ENCODE data around the gene CBX7. TPM values are rescaled to one million over a fixed set of nuclear protein-coding genes. Genes with fewer than 3 reads are reported as not detected.
"Not testable (repeated sequence)": the region's sequence is repeated elsewhere in the genome, so short reads cannot be mapped to it uniquely, and the experiment has no call there.

Gene CBX7
- total RNA-seq, 1 donor from 2014 or later = 5.8 TPM

DNA sequence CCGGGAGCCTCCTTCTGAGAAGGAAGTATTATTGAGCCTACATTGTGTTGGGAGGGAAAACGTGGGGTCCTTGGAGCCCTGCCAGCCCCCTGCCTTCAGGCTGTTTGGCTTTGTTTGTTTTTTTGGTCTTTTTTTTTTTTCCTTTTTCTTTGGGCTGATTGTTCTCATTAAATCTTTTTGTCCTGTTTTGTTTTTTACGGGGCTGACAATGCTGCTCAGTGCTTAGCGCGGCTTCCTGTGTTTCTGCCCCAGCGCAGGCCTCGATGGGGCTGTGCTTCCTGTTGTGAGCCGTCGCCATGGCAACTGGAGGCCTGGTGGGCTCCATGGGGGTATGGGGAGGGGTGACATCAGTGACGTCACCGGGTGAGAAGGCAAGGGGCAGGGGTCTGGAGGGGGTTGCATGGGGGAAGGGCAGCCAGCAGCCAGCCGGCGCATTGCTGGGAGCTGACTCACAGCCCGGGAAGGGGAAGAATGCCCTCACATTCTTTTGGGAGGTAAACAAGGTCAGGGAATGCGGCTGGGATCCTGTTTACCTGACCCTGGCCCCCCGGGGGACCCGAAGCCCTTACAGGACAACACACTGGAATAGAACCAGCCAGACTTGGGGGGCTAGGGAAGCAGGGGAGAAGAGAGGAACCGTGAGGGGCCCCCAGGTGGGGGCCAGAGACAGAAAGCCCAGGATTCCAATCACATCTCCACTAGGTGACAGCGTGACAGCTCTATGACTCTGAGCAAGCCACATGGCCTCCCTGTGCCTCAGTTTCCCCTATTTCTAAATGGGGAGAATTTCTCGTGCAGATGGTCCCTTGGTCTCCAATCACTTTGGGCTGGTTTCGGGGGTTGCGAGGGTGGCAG is 22.2 kb upstream of the CBX7 start:
- peak; percentile 100 for DNase-seq (ENCODE audit: low read depth in 2 of 2)

DNA sequence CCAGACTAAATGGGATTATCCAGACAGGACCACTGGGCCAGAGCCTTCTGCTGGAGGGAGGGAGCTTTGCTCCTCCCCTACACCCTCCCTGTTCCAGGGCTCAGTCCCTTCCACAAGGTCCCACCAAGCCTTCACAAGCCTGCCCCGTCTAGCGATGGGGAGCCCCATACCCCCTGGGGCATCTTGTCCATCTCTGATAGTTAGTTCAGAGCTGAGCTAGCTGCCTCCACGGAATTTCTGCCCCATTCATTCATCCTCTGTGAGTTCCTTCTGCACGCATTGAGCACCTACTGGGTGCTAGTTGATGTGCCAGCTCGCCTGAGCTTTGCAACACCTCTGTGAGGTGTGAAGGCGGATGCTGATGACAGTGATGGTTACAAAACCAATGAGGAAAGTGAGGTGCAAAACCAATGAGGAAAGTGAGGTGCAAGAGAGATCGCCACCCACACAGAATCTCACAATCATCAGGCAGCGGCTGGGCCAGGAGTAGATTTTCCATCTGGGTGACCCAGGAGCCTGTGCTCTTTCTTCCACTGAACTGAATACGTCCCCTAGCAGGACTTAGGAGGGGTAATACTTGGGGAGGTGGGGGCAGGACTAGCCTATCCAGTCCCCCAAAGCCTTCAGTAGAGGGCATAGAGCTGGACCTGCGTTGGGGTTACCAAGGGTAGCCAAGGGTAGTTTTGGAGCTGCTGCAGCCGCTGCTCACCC is 21.5 kb upstream of the CBX7 start:
- DNase-seq (ENCODE audit: low read depth in 2 of 2) = peak in 1 of 2 donors; percentile 28

DNA sequence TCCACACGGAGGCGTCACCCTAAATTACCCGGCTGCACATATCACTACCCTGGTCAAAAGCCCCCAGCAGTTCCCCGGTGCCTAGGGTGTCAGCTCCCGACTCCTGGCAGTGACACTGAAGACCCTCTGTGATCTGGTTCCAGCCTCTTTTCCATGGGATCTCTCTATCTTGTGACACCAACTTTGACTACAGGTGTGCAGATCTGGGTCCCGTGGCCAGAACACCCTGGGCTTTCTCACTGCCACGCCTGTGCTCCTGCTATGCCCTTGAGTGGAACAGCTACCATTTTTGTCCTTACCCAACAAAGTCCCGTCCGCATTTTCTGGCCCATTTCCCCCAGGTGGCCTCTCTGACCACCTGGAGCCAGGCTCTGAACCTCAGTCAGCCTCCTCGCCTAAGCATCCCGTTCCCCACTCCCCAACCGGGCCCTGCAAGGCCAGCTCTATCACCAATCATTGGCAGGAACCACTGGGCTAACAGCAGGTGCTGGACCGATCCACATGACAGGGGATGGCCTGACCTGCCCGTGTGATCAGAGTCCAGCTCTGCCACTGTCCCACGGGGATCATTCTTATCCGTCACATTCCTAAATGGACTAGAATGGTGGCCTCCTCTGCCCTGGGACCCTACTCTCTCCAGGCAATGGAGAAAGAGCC is 20.7 kb upstream of the CBX7 start:
- DNase-seq (ENCODE audit: low read depth in 2 of 2) = peak in 1 of 2 donors; percentile 33

DNA sequence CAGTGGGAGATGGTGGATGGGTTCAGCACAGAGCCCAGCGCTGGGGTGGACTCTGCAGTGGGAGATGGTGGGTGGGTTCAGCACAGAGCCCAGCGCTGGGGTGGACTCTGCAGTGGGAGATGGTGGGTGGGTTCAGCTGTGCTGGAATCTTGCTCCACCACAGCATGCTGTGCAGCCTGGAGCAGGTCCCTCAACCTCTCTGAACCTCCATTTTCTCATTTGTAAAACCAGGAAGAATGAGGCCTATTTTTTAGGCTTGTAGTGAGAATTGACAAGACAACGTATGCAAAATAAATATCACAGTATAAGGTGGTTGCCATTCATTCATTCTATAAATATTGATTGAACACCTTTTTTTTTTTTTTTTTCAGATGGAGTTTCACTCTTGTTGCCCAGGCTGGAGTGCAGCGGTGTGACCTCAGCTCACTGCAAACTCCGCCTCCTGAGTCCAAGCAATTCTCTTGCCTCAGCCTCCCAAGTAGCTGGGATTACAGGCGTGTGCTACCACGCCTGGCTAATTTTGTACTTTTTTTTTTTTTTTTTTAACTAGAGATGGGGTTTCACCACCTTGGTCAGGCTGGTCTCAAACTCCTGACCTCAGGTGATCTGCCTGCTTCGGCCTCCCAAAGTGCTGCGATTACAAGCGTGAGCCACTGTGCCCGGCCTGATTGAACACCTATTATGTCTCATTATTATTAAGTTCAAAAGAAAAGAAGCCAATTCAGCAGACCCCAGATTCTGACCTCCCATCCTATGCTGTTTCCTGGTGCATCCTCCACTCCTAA is 20.0 kb upstream of the CBX7 start:
- not testable (repeated sequence) for DNase-seq (ENCODE audit: low read depth in 2 of 2)

DNA sequence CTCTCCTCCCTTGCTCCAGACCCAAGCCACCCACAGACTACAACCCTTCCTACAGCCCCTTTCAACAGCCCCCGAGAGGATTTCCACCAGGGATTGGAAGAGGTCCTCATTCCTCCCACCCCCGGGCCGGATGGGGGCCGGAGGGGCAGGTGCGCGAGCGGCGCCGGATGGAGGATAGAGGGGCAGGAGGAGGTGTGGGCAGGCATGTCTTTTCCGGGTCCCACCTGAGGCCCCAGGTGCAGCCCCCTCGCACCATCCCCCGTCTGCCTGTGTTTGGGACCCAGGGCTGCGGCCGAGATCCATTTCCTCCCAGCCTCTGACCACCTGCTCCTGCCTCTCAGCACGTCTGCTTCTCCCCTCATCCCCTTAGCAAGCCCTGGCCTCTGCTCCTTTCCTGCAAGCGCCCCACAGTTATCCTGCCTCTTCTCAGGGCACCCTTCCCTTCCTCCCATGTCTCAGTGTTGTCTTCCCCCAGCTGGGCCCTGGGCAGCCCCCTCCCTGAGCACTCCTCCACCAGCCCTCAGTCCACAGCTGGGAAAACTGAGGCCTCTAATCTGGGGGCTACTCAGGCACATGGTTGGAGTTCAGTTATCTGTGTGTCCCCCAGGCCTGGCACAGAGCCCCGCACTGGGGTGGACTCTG is 19.3 kb upstream of the CBX7 start:
- no peak for DNase-seq (ENCODE audit: low read depth in 2 of 2)

DNA sequence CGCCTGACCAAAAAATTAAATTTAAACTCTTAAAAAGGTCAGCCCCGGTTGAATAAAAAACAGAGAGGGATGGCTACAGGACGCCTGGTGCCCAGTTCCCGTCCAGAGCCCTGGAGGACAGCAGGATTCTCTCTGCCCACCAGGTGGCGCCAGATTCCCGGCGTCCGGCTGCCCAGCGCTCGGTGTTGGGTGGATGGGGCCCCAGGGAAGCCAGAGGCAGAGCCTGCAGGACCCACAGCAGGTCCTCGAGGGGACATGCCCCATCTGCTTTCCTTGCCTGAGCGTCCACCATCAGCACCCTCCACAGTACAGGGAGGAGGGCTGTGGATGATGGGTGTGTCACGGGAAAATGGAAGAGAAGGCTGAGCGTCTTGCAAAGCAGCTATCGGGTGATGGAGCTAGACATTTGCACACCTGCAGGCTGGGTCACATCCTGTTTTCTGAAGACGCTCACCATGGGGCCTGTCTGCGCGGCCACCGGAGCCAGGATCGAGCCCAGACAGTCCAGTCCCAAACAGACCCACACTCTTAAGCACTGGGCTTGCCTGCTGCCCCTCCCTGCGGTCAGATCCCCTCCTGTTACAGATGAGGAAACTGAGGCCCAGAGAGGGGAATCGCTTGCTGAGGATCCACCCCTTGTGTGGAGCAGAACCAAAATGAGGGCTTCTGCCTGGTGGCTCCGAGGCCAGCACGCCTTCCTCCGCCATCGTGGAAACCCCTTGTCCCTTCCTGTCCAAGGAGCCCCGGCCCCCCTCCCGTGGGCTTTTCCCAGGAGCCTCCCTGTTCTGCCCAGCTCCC is 18.5 kb upstream of the CBX7 start:
- peak; percentile 72 to 84 for DNase-seq (ENCODE audit: low read depth in 2 of 2)

DNA sequence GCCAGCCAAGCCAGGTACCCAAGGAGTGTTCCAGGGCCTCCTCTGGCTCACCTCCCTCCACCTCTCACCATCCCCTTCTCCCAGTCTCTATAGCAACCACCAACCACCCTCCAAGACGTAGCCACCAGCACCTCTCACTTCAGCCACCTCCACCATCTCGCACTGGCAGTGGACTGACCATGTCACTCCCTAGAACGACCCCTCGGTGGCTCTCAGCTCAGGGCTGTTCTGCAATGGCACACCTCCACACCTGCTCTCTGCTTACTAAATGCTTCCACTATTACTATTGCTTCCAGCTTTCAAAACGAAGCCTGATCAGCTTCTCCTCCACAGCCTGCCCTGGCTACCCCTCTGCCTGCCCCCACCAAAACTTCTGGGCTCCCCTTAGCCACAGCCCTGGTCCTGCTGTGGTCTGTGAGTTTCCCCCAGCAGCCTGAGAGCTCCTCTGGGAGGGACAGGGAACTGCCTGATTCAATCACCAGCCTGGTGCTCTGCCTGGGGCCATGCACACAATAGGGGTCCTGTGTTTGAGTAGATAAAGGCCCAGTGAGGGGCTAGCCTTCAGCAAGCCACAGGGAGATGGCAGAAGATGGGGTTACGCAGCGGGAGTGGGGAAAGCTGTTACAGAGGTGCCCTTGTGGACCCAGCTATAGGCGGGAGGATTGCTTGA is 17.5 kb upstream of the CBX7 start:
- DNase-seq (ENCODE audit: low read depth in 2 of 2) = no peak

DNA sequence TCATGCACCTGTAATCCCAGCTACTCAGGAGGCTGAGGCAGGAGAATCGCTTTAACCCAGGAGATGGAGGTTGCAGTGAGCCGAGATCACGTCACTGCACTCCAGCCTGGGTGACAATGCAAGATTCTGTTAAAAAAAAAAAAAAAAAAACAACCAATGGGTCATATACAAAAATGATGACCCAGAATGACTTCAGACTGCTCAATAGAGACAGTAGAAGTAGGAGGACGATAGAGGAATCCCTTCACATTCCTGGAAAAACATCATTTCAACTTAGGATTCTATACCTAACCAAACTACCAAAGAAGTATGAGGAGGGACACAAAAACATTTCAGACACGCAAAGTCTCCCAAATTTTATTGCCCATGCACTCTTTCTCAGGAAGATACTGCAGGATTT is 14.1 kb upstream of the CBX7 start:
- DNase-seq (ENCODE audit: low read depth in 2 of 2) = no peak

DNA sequence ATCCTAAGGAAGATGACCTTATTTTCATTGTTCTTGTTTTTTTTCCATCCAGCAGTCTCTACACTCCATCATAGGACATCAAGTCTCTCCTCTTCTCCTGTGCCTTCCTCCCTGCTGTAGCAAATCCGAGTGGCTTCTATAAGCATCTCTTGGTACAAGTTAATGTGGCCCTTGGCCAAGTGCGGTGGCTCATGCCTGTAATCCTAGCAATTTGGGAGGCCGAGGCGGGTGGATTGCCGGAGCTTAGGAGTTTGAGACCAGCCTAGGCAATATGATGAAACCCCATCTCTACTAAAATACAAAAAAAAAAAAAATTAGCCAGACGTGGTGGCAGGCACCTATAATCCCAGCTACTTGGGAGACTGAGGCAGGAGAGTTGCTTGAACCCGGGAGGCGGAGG is 3.6 kb upstream of the CBX7 start:
- not testable (repeated sequence) for DNase-seq (ENCODE audit: low read depth in 2 of 2)

DNA sequence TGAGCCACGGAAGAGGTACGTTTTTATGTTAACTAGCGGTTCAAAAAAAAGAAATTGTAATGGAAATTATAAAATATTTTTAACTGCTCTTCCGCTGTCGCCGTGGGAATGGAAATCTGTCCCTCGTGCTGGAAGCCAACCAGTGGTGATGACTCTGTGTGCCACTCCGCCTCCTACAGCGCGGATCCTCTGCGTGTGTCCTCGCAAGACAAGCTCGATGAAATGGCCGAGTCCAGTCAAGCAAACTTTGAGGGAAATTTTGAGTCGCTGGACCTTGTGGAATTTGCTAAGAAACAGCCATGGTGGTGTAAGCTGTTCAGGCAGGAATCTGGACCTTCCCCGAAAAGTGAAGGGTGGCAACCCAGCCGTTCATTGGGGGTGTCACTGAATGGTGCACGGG is 2.9 kb upstream of the CBX7 start:
- DNase-seq (ENCODE audit: low read depth in 2 of 2) = no peak

DNA sequence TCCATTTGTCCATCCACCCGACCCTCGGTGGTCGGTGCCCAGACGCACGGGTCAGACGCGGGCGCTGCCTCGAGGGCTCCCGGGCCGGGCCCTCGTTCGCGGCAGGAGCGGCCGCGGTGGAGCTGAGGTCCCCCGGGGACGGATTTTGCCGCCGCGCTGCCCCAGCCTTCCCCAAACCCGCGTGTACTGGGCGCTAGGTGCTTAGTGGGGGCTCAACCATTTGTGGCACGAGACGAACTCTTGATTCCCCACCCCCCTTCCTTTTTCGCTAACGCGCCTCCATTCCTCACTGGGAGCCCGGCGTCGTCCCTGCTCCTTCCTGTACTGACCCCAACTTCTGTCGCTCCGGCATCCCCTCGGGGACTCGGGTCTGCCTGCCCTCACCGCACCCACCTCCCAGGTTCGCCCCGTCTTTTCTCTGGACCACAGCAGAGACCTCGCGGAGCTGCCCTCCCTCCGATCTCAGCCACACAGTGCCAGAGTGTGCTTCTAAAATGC is 789 bp upstream of the CBX7 start:
- DNase-seq (ENCODE audit: low read depth in 2 of 2) = no peak

DNA sequence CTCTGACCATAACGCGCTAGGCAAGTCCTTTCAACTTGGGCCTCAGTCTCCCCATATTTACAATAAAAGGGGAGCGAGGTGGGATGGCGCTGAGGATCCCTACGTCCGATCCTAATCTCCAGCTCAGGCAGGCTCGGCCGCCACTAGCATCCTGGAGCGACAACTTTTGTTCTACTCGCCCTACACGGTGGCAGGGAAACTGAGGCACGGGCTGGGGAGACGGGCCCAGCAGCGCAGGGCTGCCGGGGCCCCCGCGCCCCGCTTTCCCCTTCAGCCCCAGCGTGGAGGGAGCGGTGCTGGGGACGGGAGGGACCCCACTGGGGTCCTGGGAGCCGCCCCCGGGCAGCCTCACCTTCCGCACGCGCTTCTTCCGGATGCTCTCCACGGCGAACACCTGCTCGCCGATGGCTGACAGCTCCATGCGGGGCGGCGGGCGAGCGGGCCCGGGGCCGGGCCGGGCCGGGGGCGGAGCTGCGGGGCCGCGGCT is 413 bp downstream of the CBX7 start:
- no peak for DNase-seq (ENCODE audit: low read depth in 2 of 2)

DNA sequence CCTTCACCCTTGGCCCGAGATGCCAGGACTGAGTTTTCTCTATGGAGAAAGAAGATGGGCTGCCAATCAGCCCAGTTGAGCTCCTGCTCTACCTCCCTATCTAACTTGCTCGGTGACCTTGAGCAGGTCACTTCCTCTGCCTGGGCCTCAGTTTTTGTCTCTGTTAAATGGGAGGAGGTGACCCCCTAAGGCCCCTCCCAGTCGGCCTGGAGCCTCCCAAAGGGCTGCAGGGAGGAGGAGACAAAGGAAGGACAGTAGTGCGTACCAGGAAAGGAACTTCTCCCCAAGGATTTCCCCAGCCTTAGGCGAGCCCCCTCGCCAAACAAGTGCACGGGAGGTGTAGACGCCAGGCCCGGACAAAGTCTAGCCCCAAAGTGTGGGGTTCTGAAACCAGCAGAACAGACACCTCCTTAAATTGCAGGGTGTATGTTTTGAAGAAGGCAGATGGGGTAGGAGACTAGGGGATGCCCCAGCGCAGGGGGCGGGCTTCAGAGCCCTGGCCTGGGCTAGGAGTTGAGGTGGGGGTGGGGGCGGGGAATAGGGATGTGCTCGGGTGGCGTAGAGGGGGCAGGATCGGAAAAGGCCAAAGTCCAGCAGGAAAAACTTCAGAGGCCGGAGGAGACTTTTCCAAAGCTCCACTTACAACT is 1.0 kb downstream of the CBX7 start:
- no peak for DNase-seq (ENCODE audit: low read depth in 2 of 2)

DNA sequence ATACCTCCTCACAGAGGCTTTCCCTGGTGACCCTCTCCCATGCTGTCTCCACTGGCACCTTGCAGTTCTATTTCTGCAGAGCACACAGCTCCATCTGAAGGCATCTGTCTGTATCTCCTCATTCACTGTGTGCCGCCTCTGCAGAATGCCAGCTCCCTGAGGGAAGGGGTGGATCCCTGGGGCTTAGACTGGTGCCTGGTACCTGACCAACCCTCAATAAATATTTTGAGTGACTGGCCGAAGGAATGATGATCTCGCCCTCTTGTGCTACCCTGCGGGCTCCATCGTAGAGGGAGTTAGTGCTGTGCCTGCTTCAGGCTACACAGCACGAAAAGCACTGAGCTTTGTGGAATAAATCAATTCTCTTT is 1.6 kb downstream of the CBX7 start:
- no peak for DNase-seq (ENCODE audit: low read depth in 2 of 2)

DNA sequence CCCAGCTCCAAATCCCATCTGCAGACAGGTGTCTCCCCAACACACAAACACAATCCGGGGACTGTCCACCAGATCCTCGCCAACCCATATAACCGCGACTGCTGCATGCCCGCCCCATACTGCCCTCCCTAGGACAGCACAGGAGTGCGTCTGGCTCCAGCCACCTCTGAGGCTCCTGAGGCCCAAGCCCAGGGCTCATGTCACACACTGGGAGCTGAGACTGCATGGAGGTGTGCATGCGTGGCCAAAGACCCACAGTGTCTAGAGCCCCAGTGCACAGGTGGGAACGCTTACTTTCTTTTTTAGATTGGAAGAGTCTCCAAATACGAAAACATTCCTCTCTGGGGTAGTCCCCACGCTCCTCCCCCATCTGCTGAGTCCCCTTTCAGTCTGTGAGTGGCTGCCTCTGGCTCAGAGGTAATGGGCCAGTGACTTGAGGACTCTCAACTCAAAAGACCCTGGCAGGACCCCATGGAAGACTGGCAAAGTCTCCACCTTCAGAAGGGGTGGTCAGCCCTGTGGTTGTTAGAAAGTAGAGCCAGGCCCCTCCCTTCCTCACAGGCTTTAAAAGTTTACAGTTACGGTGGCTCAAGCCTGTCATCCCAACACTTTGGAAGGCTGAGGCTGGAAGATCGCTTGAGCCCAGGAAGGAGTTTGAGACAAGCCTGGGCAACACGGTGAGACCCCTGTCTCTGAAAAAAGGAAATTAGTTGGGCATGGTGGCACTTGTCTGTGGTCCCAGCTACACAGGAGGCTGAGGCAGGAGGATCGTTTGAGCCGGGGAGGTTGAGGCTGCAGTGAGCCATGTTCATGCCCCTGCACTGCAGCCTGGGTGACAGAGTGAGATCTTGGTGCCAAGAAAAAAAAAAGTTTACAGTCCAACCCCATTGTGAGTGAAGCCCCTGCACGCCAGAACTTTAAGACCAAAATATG is 2.3 kb downstream of the CBX7 start:
- DNase-seq (ENCODE audit: low read depth in 2 of 2) = no peak

DNA sequence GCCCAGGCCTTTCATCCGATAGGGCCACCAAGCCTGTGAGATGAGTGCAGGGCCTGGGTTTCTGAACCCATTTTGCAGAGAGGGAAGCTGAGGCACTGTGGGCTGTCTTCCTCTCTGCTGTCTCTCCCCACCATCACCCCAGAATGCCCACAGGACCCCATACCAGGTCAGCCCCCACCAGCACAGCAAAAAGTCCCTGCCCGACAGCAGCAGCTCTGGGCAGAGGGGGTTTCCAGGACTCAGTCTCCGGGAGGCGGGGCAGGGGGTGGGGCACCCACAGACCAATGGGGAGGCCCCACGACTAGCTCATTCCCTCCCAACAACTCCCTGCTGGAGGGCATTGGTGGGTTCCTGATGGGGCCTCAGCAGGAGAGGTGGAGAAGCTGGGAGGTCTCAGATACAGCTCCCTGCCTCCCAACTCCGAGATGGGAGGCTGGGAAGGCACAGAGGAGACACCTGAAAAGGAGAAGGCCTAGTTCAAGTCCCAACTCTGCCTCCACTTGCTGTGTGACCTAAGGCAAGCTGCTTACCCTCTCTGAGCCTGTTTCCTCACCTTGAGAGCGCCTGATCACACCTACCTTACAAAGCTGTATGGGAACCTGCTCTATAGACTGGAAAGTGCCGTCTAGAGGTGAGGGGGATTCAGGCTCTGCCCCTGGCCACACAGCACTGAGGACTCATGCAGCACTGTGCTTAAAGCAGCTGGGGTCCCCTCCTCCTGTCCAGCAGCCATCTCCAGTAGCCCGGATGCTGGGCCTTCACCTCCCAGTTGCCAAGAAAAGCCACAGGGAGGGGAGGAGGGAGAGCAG is 3.5 kb downstream of the CBX7 start:
- peak; percentile 55 to 74 for DNase-seq (ENCODE audit: low read depth in 2 of 2)

Data from lung microvascular endothelial cell (primary cell).